ENCODE results near the gene CTH.
"Not testable (repeated sequence)": the region's sequence is repeated elsewhere in the genome, so short reads cannot be mapped to it uniquely, and the experiment has no call there.

The CTH gene

DNA sequence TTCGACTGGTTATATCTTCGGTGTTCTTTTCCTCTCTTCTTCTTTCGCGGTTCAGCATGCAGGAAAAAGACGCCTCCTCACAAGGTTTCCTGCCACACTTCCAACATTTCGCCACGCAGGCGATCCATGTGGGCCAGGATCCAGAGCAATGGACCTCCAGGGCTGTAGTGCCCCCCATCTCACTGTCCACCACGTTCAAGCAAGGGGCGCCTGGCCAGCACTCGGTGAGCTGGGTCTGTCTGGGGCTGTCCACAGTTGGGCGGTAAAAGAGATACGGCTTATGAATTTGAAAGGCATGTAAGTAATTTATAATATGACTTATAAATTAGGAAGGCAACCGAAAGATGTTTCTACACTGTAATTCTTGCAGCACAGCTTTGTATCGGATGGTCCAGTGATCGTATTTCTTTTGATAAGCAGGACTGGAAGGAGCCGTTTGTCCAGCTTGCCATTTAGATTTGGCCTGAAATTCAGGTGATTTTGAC is 334 bp downstream of the CTH start:
- DNase-seq: no peak

- DNase-seq: no peak
These were observed 4.8 kb downstream of the CTH start for GRCh38 chr1:70415882-70416281.

- DNase-seq: not testable (repeated sequence)
These were observed 8.1 kb downstream of the CTH start for GRCh38 chr1:70418973-70419734.

DNA sequence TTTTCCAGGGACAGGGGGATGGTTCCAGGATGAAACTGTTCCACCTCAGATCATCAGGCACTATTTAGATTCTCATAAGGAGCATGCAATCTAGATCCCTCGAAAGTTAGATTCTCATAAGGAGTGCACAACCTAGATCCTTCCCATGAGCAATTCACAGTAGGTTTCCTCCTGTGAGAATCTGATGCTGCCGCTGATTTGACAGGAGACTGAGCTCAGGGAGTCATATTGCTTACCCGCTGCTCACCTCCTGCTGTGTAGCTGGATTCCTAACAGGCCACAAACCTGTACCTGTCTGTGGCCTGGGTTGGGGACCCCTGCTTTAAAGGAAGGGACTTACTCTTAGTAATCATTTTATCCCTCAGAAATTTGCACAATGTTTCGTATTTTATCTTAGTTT is 9.3 kb downstream of the CTH start:
- DNase-seq: no peak

GRCh38 chr1:70426154-70427131 is 15.4 kb downstream of the CTH start:
- no peak for DNase-seq

DNA sequence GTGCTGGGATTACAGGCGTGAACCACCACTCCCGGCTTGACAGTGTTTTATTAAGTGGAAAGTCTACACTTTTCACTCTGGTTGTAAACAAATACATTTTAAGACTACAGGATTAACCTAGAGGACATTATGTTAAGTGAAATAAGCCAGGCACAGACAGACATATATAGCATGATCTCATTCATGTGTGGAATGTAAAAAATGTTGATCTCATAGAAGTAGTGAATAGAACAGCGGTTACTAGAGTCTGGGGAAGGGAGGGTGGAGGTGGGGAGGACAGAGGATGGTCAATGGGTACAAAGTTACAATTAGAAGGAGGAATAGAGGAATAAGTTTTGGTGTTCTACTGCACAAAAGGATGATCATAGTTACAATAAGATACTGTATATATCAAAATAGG is 16.9 kb downstream of the CTH start:
- DNase-seq: no peak

GRCh38 chr1:70429219-70429618 is 18.2 kb downstream of the CTH start:
- DNase-seq: no peak

GRCh38 chr1:70429757-70430156 is 18.7 kb downstream of the CTH start:
- no peak for DNase-seq

GRCh38 chr1:70431317-70431716 is 20.2 kb downstream of the CTH start:
- no peak for DNase-seq

DNA sequence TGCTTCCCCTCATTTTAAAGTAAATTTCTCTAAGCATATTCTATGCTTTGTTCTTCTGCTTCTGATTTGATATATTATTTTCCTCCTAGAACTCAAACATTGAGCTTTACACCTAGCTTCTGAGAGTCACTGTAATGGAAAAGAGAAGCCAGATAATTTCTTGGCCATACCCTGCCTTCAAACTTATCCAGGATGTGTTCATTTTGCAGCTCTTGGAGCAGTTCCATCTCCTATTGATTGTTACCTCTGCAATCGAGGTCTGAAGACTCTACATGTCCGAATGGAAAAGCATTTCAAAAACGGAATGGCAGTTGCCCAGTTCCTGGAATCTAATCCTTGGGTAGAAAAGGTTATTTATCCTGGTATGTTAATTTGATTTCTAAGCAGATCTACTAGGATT is 20.8 kb downstream of the CTH start:
- DNase-seq: no peak

DNA sequence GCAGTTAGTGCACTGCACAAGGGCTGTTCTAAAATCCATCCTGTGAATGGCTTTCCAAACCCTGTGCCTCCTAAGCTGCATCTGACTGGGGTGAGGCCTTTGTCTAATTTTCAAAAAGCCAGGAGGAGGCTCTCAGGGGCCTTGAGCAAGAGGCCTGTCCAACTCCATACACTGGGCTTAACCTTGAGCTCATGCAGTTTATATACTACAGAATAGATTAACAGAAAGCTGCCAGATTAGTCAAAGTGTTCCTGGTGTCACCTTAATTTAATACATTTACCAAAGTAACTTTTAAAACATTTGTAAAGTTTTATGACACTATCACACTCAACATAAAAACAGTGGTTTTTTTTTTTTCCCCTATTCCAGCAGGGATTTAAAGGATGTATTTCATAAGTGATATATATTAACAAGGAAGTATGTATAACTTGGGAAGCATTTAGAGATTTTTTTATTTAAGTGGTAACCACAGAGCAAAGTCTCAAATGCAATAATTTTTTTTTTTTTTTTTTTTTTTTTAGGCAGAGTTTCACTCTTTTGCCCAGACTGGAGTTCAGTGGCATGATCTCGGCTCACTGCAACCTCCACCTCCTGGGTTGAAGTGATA is 23.3 kb downstream of the CTH start:
- no peak for DNase-seq

GRCh38 chr1:70436622-70437251 is 25.7 kb downstream of the CTH start:
- DNase-seq: no peak

GRCh38 chr1:70438529-70438928 is 27.5 kb downstream of the CTH start:
- DNase-seq: no peak

- DNase-seq: no peak
These were observed 29.7 kb downstream of the CTH start for GRCh38 chr1:70440642-70441391.

- DNase-seq: no peak
These were observed 30.4 kb downstream of the CTH start for GRCh38 chr1:70441392-70442035.

DNA sequence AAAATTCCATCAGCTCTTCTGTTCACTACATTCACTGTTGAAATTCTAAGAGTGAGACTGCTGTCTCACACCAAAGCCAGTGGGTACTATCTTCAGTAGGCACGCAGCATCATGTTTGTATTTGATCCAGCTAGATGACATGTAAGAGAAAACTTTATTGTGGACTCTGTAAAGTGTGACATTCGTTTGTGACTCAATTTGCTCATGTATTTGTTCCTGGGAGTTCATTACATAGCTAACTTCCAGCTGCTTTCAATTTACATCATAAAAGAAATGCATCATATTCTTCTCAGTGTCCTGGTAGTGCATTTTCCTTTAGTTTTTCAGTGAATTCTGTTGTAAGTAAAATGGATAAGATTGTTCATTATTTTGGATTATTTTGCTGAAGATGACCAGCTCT is 31.4 kb downstream of the CTH start:
- DNase-seq: no peak

DNA sequence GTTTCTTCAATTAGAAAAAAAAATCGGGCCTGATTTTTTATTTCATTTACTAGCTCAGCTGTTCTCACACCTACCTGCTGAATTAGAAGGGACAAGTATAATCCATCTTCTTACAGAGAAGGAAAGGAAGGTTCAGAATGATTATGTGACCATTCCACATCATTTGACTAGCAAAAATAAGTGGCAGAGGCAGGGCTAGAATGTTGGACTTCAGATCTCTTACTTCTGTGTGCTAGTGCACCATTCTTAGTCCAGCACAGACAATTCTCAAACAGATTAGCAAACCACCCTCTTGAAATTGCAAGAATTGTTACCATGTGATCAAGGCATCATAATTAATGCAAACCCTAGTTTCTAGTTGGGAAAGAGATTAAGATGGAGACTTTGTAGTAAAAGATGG is 32.7 kb downstream of the CTH start:
- DNase-seq: no peak

- no peak for DNase-seq
These were observed 38.0 kb downstream of the CTH start for GRCh38 chr1:70449049-70449448.

- DNase-seq: not testable (repeated sequence)
These were observed 41.3 kb downstream of the CTH start for GRCh38 chr1:70452164-70452939.

- DNase-seq: no peak
These were observed 44.2 kb downstream of the CTH start for GRCh38 chr1:70455291-70455690.

DNA sequence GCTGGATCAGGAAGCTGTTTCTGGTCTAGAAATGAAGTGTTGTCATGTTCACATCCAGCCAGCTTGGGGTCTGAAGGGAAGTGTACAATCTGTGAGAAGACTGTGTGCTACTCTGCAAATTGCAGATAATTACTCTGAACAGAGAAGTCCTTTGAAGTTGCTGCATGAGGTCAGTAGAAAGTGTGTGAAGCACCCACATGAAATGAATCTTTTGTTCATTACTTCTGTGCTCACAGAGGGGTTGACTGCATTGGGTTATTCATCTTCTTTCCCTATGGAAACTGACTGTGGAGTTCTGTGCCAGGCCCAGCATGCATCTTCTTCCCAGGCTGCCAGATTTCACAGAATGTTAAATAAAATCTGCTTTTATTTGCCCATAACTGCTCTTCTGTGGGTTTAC is 47.1 kb downstream of the CTH start:
- no peak for DNase-seq

Measured in NCI-H1436 treated with DMSO at 0.1 percent for 48 hours (cell line).